ENCODE results near the gene PDXDC1. TPM values are rescaled to one million over a fixed set of nuclear protein-coding genes. Genes with fewer than 3 reads are reported as not detected.
"Not testable (repeated sequence)": the region's sequence is repeated elsewhere in the genome, so short reads cannot be mapped to it uniquely, and the experiment has no call there.

Gene PDXDC1
- total RNA-seq, 2 experiments from 2014 or later, result 52.6 to 53.9 TPM

DNA sequence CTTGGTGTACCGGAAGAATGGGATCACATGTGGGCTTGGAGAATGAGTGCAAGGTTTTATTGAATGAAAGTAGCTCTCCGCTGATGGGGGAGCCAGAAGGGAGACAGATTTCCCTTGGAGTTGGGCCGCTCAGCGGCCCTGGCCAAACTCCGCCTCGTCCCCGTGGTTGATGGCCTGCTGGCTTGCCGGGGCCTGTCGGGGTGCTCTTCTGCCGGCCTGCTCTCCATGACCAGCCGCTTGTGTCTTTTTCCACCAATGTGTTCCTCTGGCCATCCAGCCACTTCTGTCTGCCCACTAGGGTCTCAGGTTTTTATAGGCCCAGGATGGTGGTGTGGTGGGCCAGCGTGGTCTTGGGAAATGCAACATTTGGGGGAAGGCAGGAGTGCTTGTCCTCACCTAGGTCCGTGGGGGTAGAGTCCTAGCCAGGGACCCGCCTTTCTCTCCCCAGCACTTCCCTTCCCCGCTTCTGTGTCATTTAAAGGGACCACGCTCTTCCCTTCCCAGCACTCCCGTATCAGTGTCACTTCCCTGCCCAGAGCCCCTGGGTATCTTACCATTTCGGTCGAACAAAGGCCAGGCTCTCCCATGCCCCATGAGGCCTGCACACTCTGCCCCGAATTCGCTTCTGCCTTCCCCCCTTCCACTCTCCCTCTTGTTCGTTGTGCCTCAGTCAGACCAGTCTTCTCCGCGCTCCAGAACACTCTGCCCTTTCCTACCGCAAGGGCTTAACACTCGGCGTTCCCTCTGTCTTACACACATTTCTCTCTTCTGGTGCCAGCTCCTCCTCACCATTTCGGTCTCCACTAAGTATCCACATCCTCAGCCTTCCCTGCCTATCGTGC lies 52.9 kb downstream of the PDXDC1 start:
- CTCF ChIA-PET; DNase-seq; H3K4me3 Mint-ChIP-seq; H3K27me3 Mint-ChIP-seq (ENCODE audit: low read depth); H3K9me3 Mint-ChIP-seq; H3K4me1 Mint-ChIP-seq (ENCODE audit: low read depth); intact Hi-C loops (cut with micrococcal nuclease): not testable (repeated sequence)
- peak overlapping the region; percentile 50 for H3K27ac Mint-ChIP-seq
- peaks cover 32% of the 10 kb centered on the region for H3K36me3 Mint-ChIP-seq (ENCODE audit: low read depth)

DNA sequence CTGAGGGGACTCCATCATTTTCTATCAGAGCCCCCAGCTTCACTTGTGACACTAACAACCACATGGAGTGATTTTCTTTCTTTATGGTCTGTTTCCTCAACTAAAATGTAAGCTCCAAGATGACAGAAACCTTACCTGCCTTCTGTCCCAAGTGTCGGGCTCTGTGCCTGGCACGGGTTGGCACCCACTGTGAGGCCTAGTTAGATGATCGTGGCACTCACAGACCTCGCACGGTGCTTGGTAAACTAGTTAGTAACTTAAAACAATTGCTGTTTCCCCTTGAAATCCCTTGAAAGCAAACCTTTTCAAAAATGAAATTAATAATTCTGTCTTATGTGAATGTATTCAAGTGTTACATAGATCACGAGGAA lies 53.5 kb downstream of the PDXDC1 start:
- intact Hi-C loops (cut with micrococcal nuclease); CTCF ChIA-PET; H3K9me3 Mint-ChIP-seq; H3K27me3 Mint-ChIP-seq (ENCODE audit: low read depth); H3K4me3 Mint-ChIP-seq; DNase-seq; H3K4me1 Mint-ChIP-seq (ENCODE audit: low read depth): not testable (repeated sequence)
- Mint-ChIP-seq H3K27ac (peak overlapping the region; percentile 50), H3K36me3 (ENCODE audit: low read depth) (peaks cover 31% of the 10 kb centered on the region)

DNA sequence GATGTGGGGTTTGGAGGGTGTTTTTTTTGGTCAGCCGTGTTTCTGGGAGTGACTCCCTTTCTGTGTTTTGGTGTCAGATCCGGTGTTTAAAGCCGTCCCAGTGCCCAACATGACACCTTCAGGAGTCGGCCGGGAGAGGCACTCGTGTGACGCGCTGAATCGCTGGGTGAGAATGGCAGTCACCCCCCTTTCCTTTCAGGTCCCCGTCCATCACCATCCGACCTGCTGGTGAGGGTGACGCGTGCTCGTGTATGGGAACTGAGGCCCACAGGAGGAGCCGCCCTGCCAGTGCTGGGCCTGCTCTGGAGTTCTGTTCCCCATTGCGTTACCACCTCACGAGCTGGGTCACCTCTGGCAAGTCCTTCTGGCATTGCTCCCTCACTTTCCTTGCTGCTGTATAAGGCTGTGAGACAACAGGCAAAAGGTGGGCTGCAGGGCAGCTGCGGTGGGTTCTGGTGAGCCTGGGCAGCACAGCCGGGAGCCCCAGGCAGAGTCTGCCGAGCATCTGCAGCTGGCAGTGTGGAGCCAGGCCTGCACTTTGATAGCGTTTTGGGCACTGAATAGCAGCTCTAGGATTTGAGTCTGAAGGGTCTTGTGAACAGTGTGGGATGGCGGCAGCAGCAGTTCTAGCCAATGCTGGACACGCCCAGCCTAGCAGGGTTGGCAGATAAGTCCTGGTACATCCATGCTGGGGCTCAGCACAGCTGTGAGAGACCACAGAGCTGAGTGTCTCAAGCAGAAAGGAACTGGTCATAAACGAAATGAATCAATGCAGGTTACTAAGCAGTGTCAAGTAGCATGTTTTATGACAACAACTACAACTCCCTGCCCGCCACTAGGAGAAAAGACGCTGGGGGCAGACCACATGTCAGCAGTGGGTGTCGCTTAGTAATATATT lies 54.2 kb downstream of the PDXDC1 start:
- Mint-ChIP-seq H3K27ac (peak overlapping the region; percentile 11), H3K36me3 (ENCODE audit: low read depth) (peaks cover 28% of the 10 kb centered on the region)
- DNase-seq; H3K27me3 Mint-ChIP-seq (ENCODE audit: low read depth); intact Hi-C loops (cut with micrococcal nuclease); H3K9me3 Mint-ChIP-seq; H3K4me3 Mint-ChIP-seq; H3K4me1 Mint-ChIP-seq (ENCODE audit: low read depth); CTCF ChIA-PET: not testable (repeated sequence)

DNA sequence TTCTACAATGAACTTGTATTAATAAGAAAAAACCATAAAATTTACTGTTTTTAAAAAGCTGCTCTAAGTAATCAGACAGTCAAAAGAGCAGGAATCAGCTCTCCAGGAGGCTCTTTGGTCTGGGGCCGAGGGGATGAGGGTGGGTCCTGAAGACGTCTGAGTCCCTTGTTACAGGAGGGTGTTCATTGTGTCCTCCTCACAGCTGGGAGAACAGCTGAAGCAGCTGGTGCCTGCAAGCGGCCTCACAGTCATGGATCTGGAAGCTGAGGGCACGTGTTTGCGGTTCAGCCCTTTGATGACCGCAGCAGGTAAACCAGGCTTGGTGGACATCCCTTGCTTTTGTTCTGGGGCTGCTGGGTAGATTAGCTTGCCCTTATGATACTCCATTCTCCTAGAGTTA lies 54.9 kb downstream of the PDXDC1 start:
- H3K4me1 Mint-ChIP-seq (ENCODE audit: low read depth); CTCF ChIA-PET; H3K27ac Mint-ChIP-seq; DNase-seq; intact Hi-C loops (cut with micrococcal nuclease); H3K9me3 Mint-ChIP-seq; H3K4me3 Mint-ChIP-seq; H3K27me3 Mint-ChIP-seq (ENCODE audit: low read depth): not testable (repeated sequence)
- peaks cover 27% of the 10 kb centered on the region for H3K36me3 Mint-ChIP-seq (ENCODE audit: low read depth)

DNA sequence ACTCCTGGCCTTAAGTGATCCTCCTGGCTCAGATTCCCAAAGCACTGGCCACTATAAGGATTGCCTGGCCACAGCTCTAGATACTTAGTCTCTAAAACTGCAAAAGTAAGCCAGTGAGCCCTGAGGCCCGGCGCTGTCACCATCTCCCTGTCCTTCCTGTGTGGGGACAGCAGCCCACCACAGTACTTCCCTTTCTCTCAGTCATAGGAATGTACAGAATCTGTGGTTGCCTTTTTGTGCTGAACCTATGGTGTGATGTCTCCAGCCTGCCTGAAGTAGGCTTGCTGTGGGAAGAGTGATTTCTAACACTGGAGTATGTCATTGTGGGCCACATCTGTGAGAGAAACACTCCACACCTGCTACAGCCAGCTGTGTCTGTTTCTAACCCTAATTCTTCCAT lies 56.4 kb downstream of the PDXDC1 start:
- no peaks in the 10 kb centered on the region for H3K27me3 Mint-ChIP-seq (ENCODE audit: low read depth)
- no peak overlapping the region for H3K27ac Mint-ChIP-seq
- CTCF ChIA-PET, result no interaction called here
- H3K36me3 Mint-ChIP-seq (ENCODE audit: low read depth), result peaks cover 22% of the 10 kb centered on the region
- DNase-seq, result no peak
- peaks cover 7% of the 10 kb centered on the region for H3K4me1 Mint-ChIP-seq (ENCODE audit: low read depth)
- no peaks in the 10 kb centered on the region for H3K9me3 Mint-ChIP-seq
- no peak overlapping the region for H3K4me3 Mint-ChIP-seq
- intact Hi-C loops (cut with micrococcal nuclease), result no loop called here

DNA sequence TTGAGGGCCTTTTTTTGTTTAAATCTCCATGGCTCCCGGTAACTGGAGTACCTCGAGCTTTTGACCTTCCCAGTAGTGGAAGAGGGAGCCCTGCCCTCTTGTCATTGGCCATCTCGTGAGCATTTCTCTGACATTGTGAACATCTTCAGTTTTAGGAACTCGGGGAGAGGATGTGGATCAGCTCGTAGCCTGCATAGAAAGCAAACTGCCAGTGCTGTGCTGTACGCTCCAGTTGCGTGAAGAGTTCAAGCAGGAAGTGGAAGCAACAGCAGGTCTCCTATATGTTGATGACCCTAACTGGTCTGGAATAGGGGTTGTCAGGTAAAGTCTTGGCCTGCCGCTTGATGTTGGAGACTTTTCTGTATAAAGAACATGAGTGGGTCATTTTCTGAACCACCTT lies 56.8 kb downstream of the PDXDC1 start:
- peaks cover 22% of the 10 kb centered on the region for H3K36me3 Mint-ChIP-seq (ENCODE audit: low read depth)
- no peak overlapping the region for H3K4me3 Mint-ChIP-seq
- peaks cover 7% of the 10 kb centered on the region for H3K4me1 Mint-ChIP-seq (ENCODE audit: low read depth)
- intact Hi-C loops (cut with micrococcal nuclease), result no loop called here
- peak overlapping the region; percentile 48 for H3K27ac Mint-ChIP-seq
- H3K27me3 Mint-ChIP-seq (ENCODE audit: low read depth), result no peaks in the 10 kb centered on the region
- no peak for DNase-seq
- no peaks in the 10 kb centered on the region for H3K9me3 Mint-ChIP-seq
- CTCF ChIA-PET, result no interaction called here

DNA sequence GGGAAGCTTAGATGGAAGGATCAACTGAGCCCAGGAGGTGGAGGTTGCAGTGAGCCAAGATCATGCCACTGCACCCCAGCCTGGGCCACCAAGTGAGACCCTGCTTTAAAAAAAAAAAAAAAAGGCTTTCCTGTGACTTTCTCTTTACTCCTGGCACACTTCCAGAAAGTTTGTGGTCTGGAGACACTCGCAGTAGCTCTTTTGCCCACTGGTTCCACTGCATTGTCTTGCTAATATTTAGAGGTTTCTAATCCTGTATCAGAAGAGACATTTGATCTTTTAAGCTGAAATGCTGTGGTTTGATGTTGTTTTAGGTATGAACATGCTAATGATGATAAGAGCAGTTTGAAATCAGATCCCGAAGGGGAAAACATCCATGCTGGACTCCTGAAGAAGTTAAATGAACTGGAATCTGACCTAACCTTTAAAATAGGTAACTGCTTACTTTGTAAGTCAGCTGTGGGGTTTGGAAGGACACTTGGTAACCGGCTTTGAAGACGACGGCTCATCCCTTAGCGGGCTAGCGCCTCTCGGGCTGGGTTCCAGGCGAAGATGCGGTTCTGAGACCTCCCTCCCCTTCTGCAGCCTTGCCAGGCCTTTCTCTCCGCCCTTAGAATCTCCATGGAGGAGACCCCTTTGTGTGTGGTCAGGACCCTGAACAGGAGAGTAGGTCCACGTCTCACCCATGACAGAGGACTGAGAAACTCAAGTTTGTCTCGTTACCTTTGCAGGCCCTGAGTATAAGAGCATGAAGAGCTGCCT lies 57.9 kb downstream of the PDXDC1 start:
- DNase-seq, result no peak
- no peaks in the 10 kb centered on the region for H3K9me3 Mint-ChIP-seq
- H3K27me3 Mint-ChIP-seq (ENCODE audit: low read depth), result no peaks in the 10 kb centered on the region
- peaks cover 7% of the 10 kb centered on the region for H3K4me1 Mint-ChIP-seq (ENCODE audit: low read depth)
- no peak overlapping the region for H3K4me3 Mint-ChIP-seq
- peak overlapping the region; percentile 68 for H3K27ac Mint-ChIP-seq
- intact Hi-C loops (cut with micrococcal nuclease), result no loop called here
- peaks cover 22% of the 10 kb centered on the region for H3K36me3 Mint-ChIP-seq (ENCODE audit: low read depth)
- CTCF ChIA-PET, result no interaction called here

DNA sequence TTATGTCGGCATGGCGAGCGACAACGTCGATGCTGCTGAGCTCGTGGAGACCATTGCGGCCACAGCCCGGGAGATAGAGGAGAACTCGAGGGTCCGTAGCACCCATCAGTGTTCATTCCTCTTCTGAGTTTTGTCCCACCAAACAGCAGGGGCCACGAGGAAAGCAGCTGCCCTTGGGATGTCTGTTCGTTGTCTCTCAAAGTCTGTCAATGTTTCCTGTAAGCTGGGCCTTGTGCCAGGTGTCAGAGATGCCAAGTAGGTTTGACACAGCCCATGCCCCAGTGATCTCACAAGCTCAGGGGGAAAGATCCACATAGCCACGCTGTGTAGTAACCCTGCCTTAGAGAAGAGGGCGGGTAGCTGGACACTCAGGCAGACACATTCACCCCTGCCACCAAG lies 58.5 kb downstream of the PDXDC1 start:
- H3K4me3 Mint-ChIP-seq, result no peak overlapping the region
- CTCF ChIA-PET, result no interaction called here
- intact Hi-C loops (cut with micrococcal nuclease), result no loop called here
- no peak overlapping the region for H3K27ac Mint-ChIP-seq
- no peaks in the 10 kb centered on the region for H3K27me3 Mint-ChIP-seq (ENCODE audit: low read depth)
- no peak for DNase-seq
- H3K9me3 Mint-ChIP-seq, result no peaks in the 10 kb centered on the region
- H3K4me1 Mint-ChIP-seq (ENCODE audit: low read depth), result peaks cover 5% of the 10 kb centered on the region
- peaks cover 22% of the 10 kb centered on the region for H3K36me3 Mint-ChIP-seq (ENCODE audit: low read depth)

DNA sequence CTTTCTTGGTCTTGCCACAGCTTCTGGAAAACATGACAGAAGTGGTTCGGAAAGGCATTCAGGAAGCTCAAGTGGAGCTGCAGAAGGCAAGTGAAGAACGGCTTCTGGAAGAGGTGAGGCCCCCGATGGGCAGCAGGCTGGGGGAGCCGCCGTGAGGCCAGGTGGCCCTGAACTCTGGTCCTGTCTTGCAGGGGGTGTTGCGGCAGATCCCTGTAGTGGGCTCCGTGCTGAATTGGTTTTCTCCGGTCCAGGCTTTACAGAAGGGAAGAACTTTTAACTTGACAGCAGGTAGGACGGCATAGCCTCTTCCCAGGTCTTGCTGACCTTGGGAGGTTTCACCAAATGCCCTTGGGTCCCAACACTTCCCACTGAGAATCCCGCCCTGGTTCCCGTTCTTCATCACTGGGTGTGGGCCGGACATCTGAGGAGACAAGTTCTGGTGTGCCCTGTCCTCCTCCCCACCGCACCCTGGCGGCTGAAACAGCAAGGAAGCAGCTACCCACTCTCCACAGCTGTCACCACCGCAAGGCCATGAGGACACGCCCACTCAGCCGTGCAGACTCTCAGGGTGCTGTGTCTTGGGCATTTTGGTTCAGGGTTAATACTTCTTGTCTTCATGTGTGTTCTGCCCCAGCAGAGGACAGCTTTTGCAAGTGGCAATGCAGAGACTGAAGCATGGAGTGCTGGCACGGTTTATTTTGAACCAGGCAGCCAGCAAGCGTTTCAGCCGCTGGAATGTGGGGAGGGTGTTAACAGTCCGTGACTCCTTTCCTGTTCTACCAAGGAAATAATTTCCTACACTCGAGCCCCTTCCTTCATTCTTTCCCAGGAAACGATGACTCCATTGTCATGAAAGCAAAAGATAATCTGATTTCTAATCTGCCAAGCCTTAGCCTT lies 59.7 kb downstream of the PDXDC1 start:
- H3K27me3 Mint-ChIP-seq (ENCODE audit: low read depth), result no peaks in the 10 kb centered on the region
- CTCF ChIA-PET, result no interaction called here
- H3K27ac Mint-ChIP-seq, result no peak overlapping the region
- no peak overlapping the region for H3K4me3 Mint-ChIP-seq
- intact Hi-C loops (cut with micrococcal nuclease), result no loop called here
- DNase-seq, result no peak
- H3K4me1 Mint-ChIP-seq (ENCODE audit: low read depth), result peaks cover 5% of the 10 kb centered on the region
- H3K9me3 Mint-ChIP-seq, result no peaks in the 10 kb centered on the region
- H3K36me3 Mint-ChIP-seq (ENCODE audit: low read depth), result peaks cover 23% of the 10 kb centered on the region

DNA sequence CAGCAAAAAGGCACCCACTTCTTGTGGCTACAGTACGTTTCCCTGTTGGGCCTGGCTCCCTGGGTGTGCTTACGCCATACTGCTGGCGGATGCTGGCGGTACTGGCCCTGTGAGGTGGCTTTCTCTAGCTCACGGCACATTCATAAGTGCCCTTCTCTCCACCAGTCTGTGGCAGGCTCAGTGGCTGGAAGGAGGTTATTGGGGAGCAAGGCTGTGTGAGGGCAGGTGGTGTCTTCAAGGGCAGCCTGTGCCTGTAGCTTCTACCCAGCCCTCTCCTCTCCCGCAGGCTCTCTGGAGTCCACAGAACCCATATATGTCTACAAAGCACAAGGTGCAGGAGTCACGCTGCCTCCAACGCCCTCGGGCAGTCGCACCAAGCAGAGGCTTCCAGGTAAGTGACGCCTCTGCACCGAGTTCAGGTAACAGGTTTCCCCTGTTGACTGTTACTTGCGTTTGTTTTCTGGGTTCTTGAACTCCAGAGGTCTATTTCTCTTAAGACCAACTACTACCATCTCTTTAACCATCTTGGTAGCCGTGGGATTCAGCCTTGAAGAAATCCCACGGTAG lies 60.4 kb downstream of the PDXDC1 start:
- Mint-ChIP-seq H3K4me3 (no peak overlapping the region), H3K27me3 (ENCODE audit: low read depth) (no peaks in the 10 kb centered on the region), H3K36me3 (ENCODE audit: low read depth) (peaks cover 25% of the 10 kb centered on the region), H3K27ac (no peak overlapping the region), H3K9me3 (no peaks in the 10 kb centered on the region), H3K4me1 (ENCODE audit: low read depth) (peaks cover 5% of the 10 kb centered on the region)
- CTCF ChIA-PET, result no interaction called here
- no peak for DNase-seq
- intact Hi-C loops (cut with micrococcal nuclease), result no loop called here

DNA sequence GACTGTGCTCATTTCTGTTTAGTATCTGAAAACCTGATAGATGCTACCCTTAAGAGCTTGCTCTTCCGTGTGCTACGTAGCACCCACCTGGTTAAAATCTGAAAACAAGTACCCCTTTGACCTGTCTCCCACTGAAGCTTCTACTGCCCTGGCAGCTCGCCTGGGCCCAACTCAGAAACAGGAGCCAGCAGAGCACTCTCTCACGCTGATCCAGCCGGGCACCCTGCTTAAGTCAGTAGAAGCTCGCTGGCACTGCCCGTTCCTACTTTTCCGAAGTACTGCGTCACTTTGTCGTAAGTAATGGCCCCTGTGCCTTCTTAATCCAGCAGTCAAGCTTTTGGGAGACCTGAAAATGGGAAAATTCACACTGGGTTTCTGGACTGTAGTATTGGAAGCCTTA lies 62.2 kb downstream of the PDXDC1 start:
- H3K9me3 Mint-ChIP-seq, result no peaks in the 10 kb centered on the region
- no peak overlapping the region for H3K27ac Mint-ChIP-seq
- no peak for DNase-seq
- H3K36me3 Mint-ChIP-seq (ENCODE audit: low read depth), result peaks cover 23% of the 10 kb centered on the region
- no peaks in the 10 kb centered on the region for H3K27me3 Mint-ChIP-seq (ENCODE audit: low read depth)
- H3K4me3 Mint-ChIP-seq, result no peak overlapping the region
- intact Hi-C loops (cut with micrococcal nuclease), result no loop called here
- no peaks in the 10 kb centered on the region for H3K4me1 Mint-ChIP-seq (ENCODE audit: low read depth)
- CTCF ChIA-PET, result no interaction called here

Measured in activated naive CD4-positive, alpha-beta T cell treated with anti-CD3 and anti-CD28 coated beads for 36 hours (primary cell).